ENCODE data around the gene LRRC56. TPM values are rescaled to one million over a fixed set of nuclear protein-coding genes. Genes with fewer than 3 reads are reported as not detected.

Gene LRRC56
- total and polyA plus RNA-seq, 2 of the 13 experiments (the other 11 are each of a cell fraction or from before 2014, with no cell fraction given): 0.11 to 0.29 TPM

GRCh38 chr11:565921-566509 lies 28.7 kb downstream of the LRRC56 start (continued):
- TF ChIP-seq THAP7 (CRISPR knock-in tag; IDR thresholded peaks at IDR 0.05): no peak
- no peak for TF ChIP-seq ZNF263 (CRISPR knock-in tag; IDR thresholded peaks at IDR 0.05)
- TF ChIP-seq ZNF562 (CRISPR knock-in tag; IDR thresholded peaks at IDR 0.05; ENCODE audit: borderline replicate concordance): no peak
- peak; percentile 92 for TF ChIP-seq ZNF687 (CRISPR knock-in tag; IDR thresholded peaks at IDR 0.05)
- no peak for TF ChIP-seq ZXDC (CRISPR knock-in tag; IDR thresholded peaks at IDR 0.05)
- TF ChIP-seq POGZ (CRISPR knock-in tag; IDR thresholded peaks at IDR 0.05): no peak
- peak; percentile 58 for TF ChIP-seq SRSF1 (optimal IDR thresholded peaks at IDR 0.05; ENCODE audit: low read depth, low read length)
- no peak for TF ChIP-seq EED (CRISPR knock-in tag; IDR thresholded peaks at IDR 0.05)
- peak; percentile 98 for TF ChIP-seq AKAP8 (CRISPR knock-in tag; IDR thresholded peaks at IDR 0.05)
- no peak for TF ChIP-seq ARNT (IDR thresholded peaks at IDR 0.05)
- TF ChIP-seq ZNF549 (CRISPR knock-in tag; IDR thresholded peaks at IDR 0.05): no peak
- 0 out of 2 replicates have a peak, but pooled peaks have one; percentile 60 for TF ChIP-seq ZNF567 (CRISPR knock-in tag; IDR thresholded peaks at IDR 0.05; ENCODE audit: borderline replicate concordance)
- TF ChIP-seq MEIS1 (CRISPR knock-in tag; IDR thresholded peaks at IDR 0.05; ENCODE audit: borderline replicate concordance): 0 out of 2 replicates have a peak, but pooled peaks have one; percentile 55
- TF ChIP-seq SSRP1 (CRISPR knock-in tag; IDR thresholded peaks at IDR 0.05): no peak
- TF ChIP-seq ZBTB44 (CRISPR knock-in tag; IDR thresholded peaks at IDR 0.05): no peak
- TF ChIP-seq SMAD9 (CRISPR knock-in tag; IDR thresholded peaks at IDR 0.05): no peak
- no peak for TF ChIP-seq GTF2F1 (IDR thresholded peaks at IDR 0.05; ENCODE audit: low read length)
- no peak for TF ChIP-seq CSRNP1 (CRISPR knock-in tag; IDR thresholded peaks at IDR 0.05)
- no peak for TF ChIP-seq CC2D1A (CRISPR knock-in tag; IDR thresholded peaks at IDR 0.05)
- TF ChIP-seq GATAD1 (CRISPR knock-in tag; IDR thresholded peaks at IDR 0.05): no peak
